GM18868 (cell line): Measurements from ENCODE around the gene HYLS1.

Experiments
- ATAC-seq: cut with Tn5 transposase; IDR thresholded peaks from one replicate; pipeline ENCODE4 v1.9.1; 2021; ENCODE audit warnings: mild to moderate bottlenecking, moderate library complexity; ENCODE audit not compliant: unreplicated experiment

Gene HYLS1

GRCh38 chr11:125932301-125932700 is 44.8 kb downstream of the HYLS1 start:
- ATAC-seq, result no peak

- ATAC-seq, result no peak
These were observed 45.8 kb downstream of the HYLS1 start for GRCh38 chr11:125933030-125933813.

GRCh38 chr11:125934473-125934872 is 47.0 kb downstream of the HYLS1 start:
- no peak for ATAC-seq

GRCh38 chr11:125935056-125935455 is 47.6 kb downstream of the HYLS1 start:
- ATAC-seq, result no peak

- ATAC-seq, result no peak
These were observed 48.2 kb downstream of the HYLS1 start for GRCh38 chr11:125935618-125936199.

- ATAC-seq, result no peak
These were observed 51.0 kb downstream of the HYLS1 start for GRCh38 chr11:125938418-125938817.

- no peak for ATAC-seq
These were observed 51.6 kb downstream of the HYLS1 start for GRCh38 chr11:125939081-125939521.

- ATAC-seq, result no peak
These were observed 52.7 kb downstream of the HYLS1 start for GRCh38 chr11:125940145-125940544.

GRCh38 chr11:125941267-125941618 is 53.8 kb downstream of the HYLS1 start:
- ATAC-seq, result no peak

GRCh38 chr11:125941619-125942611 is 54.4 kb downstream of the HYLS1 start:
- peak; percentile 60 for ATAC-seq

- ATAC-seq, result no peak
These were observed 55.4 kb downstream of the HYLS1 start for GRCh38 chr11:125942771-125943428.

GRCh38 chr11:125943661-125944349 is 56.3 kb downstream of the HYLS1 start:
- no peak for ATAC-seq

GRCh38 chr11:125944350-125945010 is 57.0 kb downstream of the HYLS1 start:
- no peak for ATAC-seq

GRCh38 chr11:125945011-125945796 is 57.7 kb downstream of the HYLS1 start:
- ATAC-seq, result no peak

GRCh38 chr11:125945797-125946520 is 58.5 kb downstream of the HYLS1 start, which contains the start of gene VSIG10L2:
TSS of gene VSIG10L2 (plus strand) at chr11:125946044. CDS start at chr11:125946056, 12 bp downstream.
- ATAC-seq, result no peak

GRCh38 chr11:125946712-125947418 is 59.4 kb downstream of the HYLS1 start:
- ATAC-seq, result no peak

GRCh38 chr11:125947419-125948277 is 60.2 kb downstream of the HYLS1 start:
- no peak for ATAC-seq
